Inferior parietal cortex (tissue), 1 donor: ENCODE data around the gene OR2B2.

Experiments
- DNase-seq: peaks from one replicate; pipeline ENCODE4 v3.0.0-alpha.2; 2016; ENCODE audit errors: extremely low spot score

Gene OR2B2

DNA sequence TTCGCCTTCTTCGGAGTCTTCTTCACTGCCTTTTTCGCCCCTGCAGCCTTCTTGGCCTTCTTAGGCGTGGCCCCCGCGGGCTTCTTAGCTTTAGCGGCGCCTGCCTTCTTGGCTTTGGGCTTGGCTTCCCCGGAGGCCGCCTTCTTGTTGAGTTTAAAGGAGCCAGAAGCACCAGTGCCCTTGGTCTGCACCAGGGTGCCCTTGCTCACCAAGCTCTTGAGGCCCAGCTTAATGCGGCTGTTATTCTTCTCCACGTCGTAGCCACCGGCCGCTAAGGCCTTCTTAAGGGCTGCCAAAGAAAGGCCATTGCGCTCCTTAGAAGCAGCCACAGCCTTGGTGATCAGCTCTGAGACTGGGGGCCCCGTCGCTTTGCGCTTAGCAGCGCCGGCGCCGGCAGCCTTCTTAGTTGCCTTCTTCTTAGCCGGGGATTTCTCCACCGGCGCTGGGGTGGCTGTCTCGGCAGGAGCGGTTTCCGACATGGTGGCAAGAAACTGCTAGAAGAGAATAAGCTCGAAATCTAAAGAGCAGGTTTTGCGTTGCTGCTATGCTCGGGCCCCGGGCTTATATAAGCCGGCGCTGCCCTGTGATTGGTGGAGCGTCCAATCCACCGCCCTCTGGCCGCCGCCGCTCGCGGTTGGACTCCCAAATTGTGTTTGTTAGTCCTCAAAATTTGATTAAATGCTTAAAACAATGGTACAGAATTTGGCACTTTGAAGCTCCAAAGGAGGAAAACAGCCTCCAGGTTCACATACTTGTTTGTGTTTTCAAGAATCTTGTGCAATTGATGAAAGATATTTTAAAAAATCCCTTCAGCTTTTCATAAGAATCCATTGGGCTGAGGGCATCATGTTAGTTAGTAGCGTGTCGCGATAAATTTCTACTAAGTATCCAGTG is 44.9 kb downstream of the OR2B2 start:
- DNase-seq, result no peak

DNA sequence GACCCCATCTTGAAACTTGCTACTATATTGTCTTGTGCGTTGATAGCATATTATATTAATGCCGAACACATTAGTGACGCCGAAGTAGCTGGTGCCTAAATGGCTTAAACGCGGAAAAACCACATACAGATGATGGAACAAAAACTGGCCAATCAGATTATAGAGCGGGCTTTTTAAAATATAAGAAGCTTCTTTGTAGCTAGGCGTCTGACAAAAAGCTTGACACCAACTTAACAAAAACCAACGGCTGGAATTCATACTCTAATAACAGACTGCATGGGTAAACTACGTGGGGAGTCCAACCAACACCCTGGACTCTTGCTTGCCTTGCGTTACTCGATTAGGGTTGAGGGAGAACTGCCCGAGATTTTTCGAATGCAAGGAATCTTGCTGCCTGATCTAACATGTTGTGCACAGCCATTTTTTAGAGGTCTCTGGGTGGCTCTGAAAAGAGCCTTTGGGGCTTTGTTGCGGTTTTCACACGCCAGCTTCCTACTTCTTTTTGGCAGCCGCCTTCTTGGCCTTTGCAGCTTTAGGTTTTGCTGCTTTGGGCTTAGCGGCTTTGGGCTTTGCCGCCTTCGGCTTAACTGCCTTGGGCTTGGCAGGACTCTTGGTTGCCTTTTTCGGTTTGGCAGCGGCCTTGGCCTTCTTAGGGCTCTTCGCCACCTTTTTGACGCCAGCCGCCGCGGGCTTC is 45.7 kb downstream of the OR2B2 start:
- DNase-seq, result no peak

DNA sequence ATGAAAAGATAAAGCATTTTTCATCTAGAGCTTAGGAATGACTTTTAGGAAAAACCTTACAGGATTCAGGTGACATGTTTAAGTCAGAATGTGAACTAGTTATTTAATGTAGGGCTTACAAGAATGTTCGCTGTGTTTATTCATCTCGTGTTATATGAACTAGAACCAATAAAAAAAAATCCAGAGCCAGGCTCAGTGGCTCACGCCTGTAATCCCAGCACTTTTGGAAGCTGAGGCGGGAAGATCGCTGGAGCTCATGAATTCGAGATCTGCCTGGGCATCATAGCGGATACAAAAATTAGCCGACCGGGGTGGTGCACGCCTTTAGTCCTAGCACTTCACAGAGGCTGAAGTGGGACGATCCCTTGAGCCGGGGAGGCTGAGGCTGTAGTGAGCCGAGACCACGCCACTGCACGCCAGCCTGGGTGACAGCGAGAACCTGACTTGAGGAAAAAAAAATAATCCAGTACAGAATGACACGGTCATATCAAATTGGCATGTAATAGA is 46.3 kb downstream of the OR2B2 start:
- no peak for DNase-seq

DNA sequence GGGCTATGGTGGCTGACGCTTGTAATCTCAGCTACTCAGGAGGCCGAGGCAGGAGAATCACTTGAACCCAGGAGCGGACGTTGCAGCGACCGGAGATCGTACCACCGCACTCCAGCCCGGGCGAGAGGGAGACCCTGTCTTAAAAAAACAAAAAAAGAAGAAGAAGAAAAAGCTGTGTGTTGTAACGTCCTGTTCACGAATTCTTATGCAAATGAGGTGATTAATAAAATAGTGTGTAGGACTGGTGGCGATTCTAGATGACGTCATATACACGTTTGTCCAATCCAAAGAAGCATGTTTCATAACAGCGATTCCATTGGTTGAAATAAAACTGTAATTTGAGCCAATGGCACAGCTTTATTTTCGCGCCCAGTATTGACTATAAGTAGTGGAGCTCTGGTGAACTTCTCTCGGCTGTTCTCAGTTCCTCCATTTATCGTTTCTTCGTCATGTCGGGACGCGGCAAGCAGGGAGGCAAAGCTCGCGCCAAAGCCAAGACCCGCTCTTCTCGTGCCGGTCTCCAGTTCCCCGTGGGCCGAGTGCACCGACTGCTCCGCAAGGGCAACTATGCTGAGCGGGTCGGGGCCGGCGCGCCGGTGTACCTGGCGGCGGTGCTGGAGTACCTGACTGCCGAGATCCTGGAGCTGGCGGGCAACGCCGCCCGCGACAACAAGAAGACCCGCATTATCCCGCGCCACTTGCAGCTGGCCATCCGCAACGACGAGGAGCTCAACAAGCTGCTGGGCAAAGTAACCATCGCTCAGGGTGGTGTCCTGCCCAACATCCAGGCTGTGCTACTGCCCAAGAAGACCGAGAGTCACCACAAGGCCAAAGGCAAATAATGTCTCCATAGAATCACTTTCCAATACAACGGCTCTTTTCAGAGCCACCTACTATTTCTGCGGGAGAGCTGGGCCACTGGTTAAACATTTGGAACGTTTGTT is 47.0 kb downstream of the OR2B2 start:
- DNase-seq, result peak; percentile 88

DNA sequence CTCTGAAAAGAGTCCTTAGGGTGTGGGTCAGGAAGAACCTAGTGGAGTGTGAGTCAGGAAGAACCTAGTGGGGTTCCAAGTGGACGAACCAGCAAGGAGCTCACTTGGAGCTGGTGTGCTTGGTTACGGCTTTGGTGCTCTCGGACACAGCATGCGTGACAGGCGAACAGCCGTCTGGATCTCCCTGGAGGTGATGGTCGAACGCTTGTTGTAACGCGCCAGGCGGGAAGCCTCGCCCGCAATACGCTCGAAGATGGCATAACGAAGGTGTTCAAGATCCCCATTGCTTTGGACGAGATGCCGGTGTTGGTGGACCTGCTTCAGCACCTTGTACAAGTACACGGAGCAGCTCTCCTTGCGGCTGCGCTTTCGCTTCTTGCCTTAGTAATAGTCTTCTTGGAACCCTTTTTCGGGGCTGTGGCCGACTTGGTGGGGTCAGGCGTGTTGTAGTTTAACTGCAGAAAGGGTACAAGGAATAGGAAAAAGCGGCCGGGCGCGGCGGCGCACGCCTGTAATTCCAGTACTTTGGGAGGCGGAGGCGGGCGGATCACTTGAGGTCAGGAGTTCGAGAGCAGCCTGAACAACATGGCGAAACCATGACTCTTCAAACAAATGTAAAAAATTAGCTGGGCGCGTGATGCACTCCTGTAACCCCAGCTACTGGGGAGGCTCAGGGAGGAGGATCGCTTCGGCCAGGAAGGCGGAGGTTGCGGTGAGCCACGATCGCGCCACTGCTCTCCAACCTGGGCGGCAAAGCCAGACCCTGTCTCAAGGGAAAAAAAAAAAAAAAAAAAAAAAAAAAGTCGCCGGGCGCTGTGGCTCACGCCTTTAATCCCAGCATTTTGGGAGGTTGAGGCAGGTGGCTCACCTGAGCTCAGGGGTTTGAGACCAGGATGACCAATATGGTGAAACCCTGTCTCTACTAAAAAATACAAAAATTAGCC is 48.0 kb downstream of the OR2B2 start:
- DNase-seq, result no peak

DNA sequence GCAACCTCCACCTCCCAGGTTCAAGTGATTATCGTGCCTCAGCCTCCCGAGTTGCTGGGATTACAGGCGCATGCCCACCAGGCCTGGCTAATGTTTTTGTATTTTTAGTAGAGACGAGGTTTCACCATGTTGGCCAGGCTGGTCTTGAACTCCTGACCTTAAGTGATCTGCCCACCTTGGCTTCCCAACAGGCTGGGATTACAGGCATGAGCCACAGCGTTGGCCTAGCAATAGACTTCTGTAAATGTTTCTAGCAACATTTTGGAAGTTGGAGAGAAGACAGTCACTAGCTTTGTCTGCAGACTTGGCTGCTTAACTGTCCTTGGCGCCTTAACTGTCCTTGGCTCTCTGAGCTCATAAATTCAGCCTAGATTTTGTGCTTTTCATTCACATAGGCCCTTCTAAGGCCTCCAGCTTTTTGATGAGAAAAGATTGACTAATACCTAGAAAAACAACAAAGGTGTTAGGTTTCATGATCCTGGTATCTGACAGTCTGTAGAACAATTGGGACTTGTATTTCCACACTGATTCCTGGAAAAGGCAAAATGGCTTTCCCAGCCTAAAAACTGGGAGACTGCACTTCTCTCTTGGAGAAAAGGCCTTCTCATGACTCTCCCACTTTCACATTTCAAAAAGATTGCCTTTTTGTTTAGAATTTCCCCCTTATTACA is 49.7 kb downstream of the OR2B2 start:
- no peak for DNase-seq

DNA sequence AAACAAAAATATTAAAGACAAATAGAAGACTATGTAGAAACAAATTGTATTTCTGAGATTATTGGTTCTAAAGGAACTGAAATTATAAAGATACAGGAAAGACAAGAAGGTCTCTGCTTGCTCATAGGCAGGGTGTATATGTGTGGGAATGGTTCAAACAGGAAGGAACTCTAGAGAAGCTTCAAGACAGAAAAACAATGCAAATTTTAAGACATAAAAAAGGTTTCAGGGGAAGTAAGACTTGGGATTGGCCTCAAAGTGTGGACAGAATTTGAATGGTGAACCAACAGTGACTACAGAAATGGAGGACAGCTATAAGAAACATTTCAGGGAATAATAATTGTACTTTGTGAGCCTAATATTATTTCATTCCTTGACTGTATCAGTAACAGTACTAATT is 50.3 kb downstream of the OR2B2 start:
- no peak for DNase-seq

DNA sequence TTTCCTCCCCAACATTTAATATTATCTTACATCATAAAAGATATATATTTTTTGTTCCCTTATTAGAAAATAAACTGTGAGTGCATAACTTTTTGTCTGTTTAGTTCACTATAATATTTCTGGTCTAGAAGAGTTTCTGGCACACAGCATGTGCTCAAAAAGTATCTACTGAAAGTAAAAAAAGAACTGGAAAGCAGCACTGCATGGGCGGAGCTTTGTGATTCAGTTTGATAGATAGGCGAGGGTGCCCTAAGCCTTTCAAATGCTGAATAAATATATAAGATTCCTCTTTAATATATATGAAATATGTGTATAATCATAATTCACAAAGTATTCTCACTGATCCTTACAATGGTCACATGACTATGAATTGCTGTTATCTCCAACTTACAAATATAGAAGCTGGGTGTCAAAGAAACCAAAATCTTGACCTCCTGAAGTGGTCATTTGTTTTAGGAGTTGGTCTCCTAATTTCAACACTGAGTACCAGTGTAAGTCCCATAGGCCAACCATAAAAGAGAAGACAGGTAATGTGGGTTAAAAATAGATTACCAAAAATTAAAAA is 50.8 kb downstream of the OR2B2 start:
- DNase-seq, result no peak
